H1 (cell line): ENCODE data around the gene DGKA. TPM values are rescaled to one million over a fixed set of nuclear protein-coding genes. Genes with fewer than 3 reads are reported as not detected.

Experiments
- CTCF ChIA-PET: fragments of 300-600 bp; sonication (Branson Sonifier 250); formaldehyde crosslinking; loops from one replicate; lab custom pipeline; 2021; ENCODE audit not compliant: partially characterized antibody; lab: Charles Lee
- POLR2A ChIA-PET: fragments of 300-600 bp; sonication (Branson Sonifier 250); formaldehyde crosslinking; loops from one replicate; lab custom pipeline; 2021; ENCODE audit warnings: inconsistent platforms; ENCODE audit not compliant: partially characterized antibody; lab: Charles Lee
- DNase-seq, 2 experiments: peaks; one replicate each; pipeline versions ENCODE4 v3.0.0 to v3.0.0-alpha.2; 2010 to 2022; ENCODE audit warnings: low spot score in 2 of 2, low read depth in 1 of 2, mixed read lengths in 1 of 2
- FAIRE-seq: peaks from 2 replicates; lab custom pipeline; 2011; peaks lifted over from hg19 to GRCh38; lab: Jason Lieb, UNC
- H2AFZ ChIP-seq: 2 replicates; pipeline ENCODE4 v1.8.1; 2012; ENCODE audit warnings: low read length, inconsistent platforms
- H2AK5ac ChIP-seq: 2 replicates; pipeline ENCODE4 v1.6.1; 2013; ENCODE audit warnings: low read depth, low read length
- H2BK120ac ChIP-seq: replicated peaks from 2 replicates; pipeline ENCODE3; 2013; ENCODE audit warnings: low read depth, low read length, inconsistent platforms
- H2BK12ac ChIP-seq: 2 replicates; pipeline ENCODE4 v1.6.1; 2013; ENCODE audit warnings: low read depth, low read length
- H2BK15ac ChIP-seq: 2 replicates; pipeline ENCODE4 v1.6.1; 2013; ENCODE audit warnings: low read length
- H2BK20ac ChIP-seq: 2 replicates; pipeline ENCODE4 v1.6.1; 2013; ENCODE audit warnings: low read length
- H2BK5ac ChIP-seq: 2 replicates; pipeline ENCODE4 v1.6.1; 2013; ENCODE audit warnings: low read depth, low read length
- H3K14ac ChIP-seq: 2 replicates; pipeline ENCODE4 v1.6.1; 2013; ENCODE audit warnings: inconsistent platforms; ENCODE audit not compliant: insufficient read length
- H3K18ac ChIP-seq: 2 replicates; pipeline ENCODE4 v1.6.1; 2013; ENCODE audit warnings: low read length; ENCODE audit errors: extremely low read depth
- H3K23ac ChIP-seq: 2 replicates; pipeline ENCODE4 v1.6.1; 2013; ENCODE audit warnings: inconsistent platforms; ENCODE audit not compliant: insufficient read length
- H3K23me2 ChIP-seq: 2 replicates; pipeline ENCODE4 v1.6.1; 2013; ENCODE audit warnings: low read depth, low read length
- H3K27ac ChIP-seq: 2 replicates; pipeline ENCODE4 v1.6.1; 2011; ENCODE audit warnings: low read depth, low read length, inconsistent platforms
- H3K27me3 ChIP-seq, 4 experiments: replicated peaks in 1 of 4; 1 replicate in 1 of 4; 2 replicates in 3 of 4; pipeline versions ENCODE4 v1.6.1 to v1.8.1; 2011 to 2013; ENCODE audit warnings: low read length in 3 of 4, mild to moderate bottlenecking in 3 of 4, inconsistent platforms in 2 of 4, mixed read lengths in 2 of 4, moderate library complexity in 1 of 4; ENCODE audit not compliant: control insufficient read depth in 3 of 4, insufficient read depth in 3 of 4; ENCODE audit errors: extremely low read depth in 1 of 4
- H3K36me3 ChIP-seq, 4 experiments: 2 replicates each; pipeline versions ENCODE4 v1.6.1 to v1.8.1; 2011 to 2013; ENCODE audit warnings: mild to moderate bottlenecking in 4 of 4, low read length in 3 of 4, moderate library complexity in 2 of 4, control low read depth in 1 of 4, inconsistent platforms in 1 of 4; ENCODE audit not compliant: insufficient read depth in 4 of 4, control insufficient read depth in 2 of 4
- H3K4ac ChIP-seq: replicated peaks from 2 replicates; pipeline ENCODE3; 2013; ENCODE audit warnings: low read length, low read depth, mixed read lengths, inconsistent platforms; ENCODE audit not compliant: insufficient read length
- H3K4me1 ChIP-seq, 4 experiments: replicated peaks in 1 of 4; 1 replicate in 1 of 4; 2 replicates in 3 of 4; pipeline versions ENCODE4 v1.6.1 to v1.8.1; 2011 to 2013; ENCODE audit warnings: low read length in 3 of 4, inconsistent platforms in 2 of 4, mixed read lengths in 1 of 4; ENCODE audit not compliant: insufficient read depth in 4 of 4, control insufficient read depth in 3 of 4
- H3K4me2 ChIP-seq, 2 experiments: 2 replicates each; pipeline versions ENCODE4 v1.6.1 to v1.8.1; 2011 to 2013; ENCODE audit warnings: low read depth in 2 of 2, low read length in 2 of 2, control low read depth in 1 of 2, inconsistent platforms in 1 of 2, mild to moderate bottlenecking in 1 of 2; ENCODE audit not compliant: insufficient read depth in 1 of 2
- H3K4me3 ChIP-seq, 4 experiments: fragments of 200-600, 300-600 bp in 1 of 4; sonication (generic), shearing (Covaris generic), sonication (Bioruptor Twin) in 1 of 4; 2 replicates each; pipeline versions ENCODE4 v1.5.1 to v1.8.1; 2011 to 2016; ENCODE audit warnings: low read length in 4 of 4, low read depth in 3 of 4, control low read depth in 2 of 4, inconsistent platforms in 2 of 4, mild to moderate bottlenecking in 2 of 4, mixed read lengths in 1 of 4, moderate library complexity in 1 of 4; ENCODE audit not compliant: insufficient read depth in 2 of 4; ENCODE audit errors: extremely low read depth in 1 of 4
- H3K56ac ChIP-seq: replicated peaks from 2 replicates; pipeline ENCODE3; 2013; ENCODE audit warnings: low read depth, mild to moderate bottlenecking, mixed read lengths, low read length, inconsistent platforms; ENCODE audit not compliant: insufficient read length
- H3K79me1 ChIP-seq: 2 replicates; pipeline ENCODE4 v1.6.1; 2013; ENCODE audit warnings: low read depth, low read length, control low read depth
- H3K79me2 ChIP-seq, 2 experiments: 2 replicates each; pipeline versions ENCODE4 v1.6.1 to v1.8.1; 2012 to 2013; ENCODE audit warnings: low read length in 2 of 2, mild to moderate bottlenecking in 2 of 2, inconsistent platforms in 1 of 2; ENCODE audit not compliant: insufficient read depth in 2 of 2, control insufficient read depth in 1 of 2
- H3K9ac ChIP-seq, 4 experiments: replicated peaks in 1 of 4; 1 replicate in 1 of 4; 2 replicates in 3 of 4; pipeline versions ENCODE4 v1.6.1 to v1.8.1; 2011 to 2013; ENCODE audit warnings: low read depth in 3 of 4, low read length in 3 of 4, control low read depth in 2 of 4, mild to moderate bottlenecking in 2 of 4, moderate library complexity in 2 of 4, inconsistent platforms in 1 of 4; ENCODE audit errors: extremely low read depth in 1 of 4
- H3K9me3 ChIP-seq, 2 experiments: 2 replicates each; pipeline versions ENCODE4 v1.6.1 to v1.8.1; 2012 to 2013; ENCODE audit warnings: mild to moderate bottlenecking in 2 of 2, moderate library complexity in 2 of 2, control low read depth in 1 of 2, inconsistent platforms in 1 of 2, low read depth in 1 of 2, low read length in 1 of 2, mixed read lengths in 1 of 2; ENCODE audit not compliant: insufficient read depth in 2 of 2
- H4K20me1 ChIP-seq, 2 experiments: replicated peaks in 1 of 2; 2 replicates each; pipeline versions ENCODE3 to v1.8.1; 2011 to 2013; ENCODE audit warnings: inconsistent platforms in 2 of 2, low read length in 2 of 2, mild to moderate bottlenecking in 1 of 2; ENCODE audit not compliant: insufficient read depth in 2 of 2, control insufficient read depth in 1 of 2
- H4K5ac ChIP-seq: 2 replicates; pipeline ENCODE4 v1.6.1; 2013; ENCODE audit warnings: low read length, low read depth, mixed read lengths, inconsistent platforms; ENCODE audit not compliant: insufficient read length
- H4K8ac ChIP-seq: 2 replicates; pipeline ENCODE4 v1.8.0; 2013; ENCODE audit warnings: mild to moderate bottlenecking, moderate library complexity, low read length, inconsistent platforms; ENCODE audit not compliant: insufficient read depth; ENCODE audit errors: extremely low read depth
- H4K91ac ChIP-seq: replicated peaks from 2 replicates; pipeline ENCODE3; 2013; ENCODE audit warnings: low read length, mixed read lengths, inconsistent platforms; ENCODE audit not compliant: insufficient read length
- ASH2L ChIP-seq: fragments of 200-600, 300-600 bp; sonication (generic); IDR thresholded peaks from one replicate; pipeline ENCODE4 v1.7.1; 2017; ENCODE audit warnings: low read length
- BACH1 ChIP-seq: IDR thresholded peaks from 2 replicates; pipeline ENCODE4 v1.6.1; 2012; ENCODE audit warnings: low read length, improper control_type of control experiment
- BRCA1 ChIP-seq: IDR thresholded peaks from 2 replicates; pipeline ENCODE4 v1.6.1; 2012; ENCODE audit warnings: low read depth, low read length, improper control_type of control experiment
- CEBPB ChIP-seq: IDR thresholded peaks from 2 replicates; pipeline ENCODE4 v1.6.1; 2012; ENCODE audit warnings: low read depth, low read length
- EGR1 ChIP-seq: IDR thresholded peaks from 2 replicates; pipeline ENCODE4 v1.6.1; 2011; ENCODE audit warnings: low read depth, low read length, borderline replicate concordance
- GABPA ChIP-seq: IDR thresholded peaks from 2 replicates; pipeline ENCODE4 v1.6.1; 2011; ENCODE audit warnings: mild to moderate bottlenecking, low read length, moderate library complexity, borderline replicate concordance; ENCODE audit not compliant: insufficient read depth
- GTF2F1 ChIP-seq: IDR thresholded peaks from 2 replicates; pipeline ENCODE4 v1.6.1; 2012; ENCODE audit warnings: low read depth, low read length, improper control_type of control experiment, borderline replicate concordance
- JUN ChIP-seq: IDR thresholded peaks from 2 replicates; pipeline ENCODE4 v1.6.1; 2011; ENCODE audit warnings: low read depth, mild to moderate bottlenecking, improper control_type of control experiment, low read length
- RNF2 ChIP-seq: fragments of 200-900, 300-1000 bp; sonication (generic); IDR thresholded peaks from 2 replicates; pipeline ENCODE4 v1.7.1; 2016; ENCODE audit warnings: borderline replicate concordance, low read depth, mild to moderate bottlenecking, antibody characterized with exemption, low read length; ENCODE audit not compliant: poor library complexity, severe bottlenecking; ENCODE audit errors: missing control alignments
- SP1 ChIP-seq: IDR thresholded peaks from 2 replicates; pipeline ENCODE4 v1.6.1; 2011; ENCODE audit warnings: low read depth, low read length
- SRF ChIP-seq: IDR thresholded peaks from 2 replicates; pipeline ENCODE4 v1.6.1; 2011; ENCODE audit warnings: mild to moderate bottlenecking, low read depth, low read length, moderate library complexity
- SUZ12 ChIP-seq: fragments of 200-600 bp; sonication (generic); IDR thresholded peaks from 2 replicates; pipeline ENCODE4 v1.6.1; 2012; ENCODE audit warnings: mild to moderate bottlenecking, inconsistent platforms, low read length, moderate library complexity, mixed read lengths
- WGBS, 2 experiments: shearing (Covaris generic) in 1 of 2; methylation state at CpG; one replicate each; pipeline versions ENCODE4 v1.1.6 to v1.1.7; 2013 to 2015; ENCODE audit warnings: low lambda C conversion rate in 2 of 2, mixed read lengths in 2 of 2, inconsistent platforms in 1 of 2, low coverage in 1 of 2, missing lambda C conversion rate in 1 of 2; ENCODE audit not compliant: insufficient replicate concordance in 2 of 2, insufficient coverage in 1 of 2, insufficient read length in 1 of 2; ENCODE audit errors: extremely low coverage in 1 of 2, missing lambda C conversion rate in 1 of 2; 5-methylcytosine and 5-hydroxymethylcytosine counted together
- polyA plus RNA-seq, 7 experiments: library from polyadenylated mRNA; depleted of rRNA in 3 of 7; stranded (reverse) in 5 of 7; unstranded in 2 of 7; fragments of >200 nt in 5 of 7; fragments of 200-250 nt in 2 of 7; gene quantifications; 1 replicate in 5 of 7; 2 replicates in 1 of 7; 4 replicates in 1 of 7; pipeline versions ENCODE4 v1.2.1 to v1.2.3, GENCODE V29; 2011 to 2013; ENCODE audit warnings: missing spikeins in 2 of 7, mixed read lengths in 2 of 7
- total RNA-seq: library from RNA; stranded (reverse); fragmentation: NEBNext Ultra II Directional; extraction: Animal tissue kit (Norgen Biotek cat#: 25700); gene quantifications from 2 replicates; pipeline ENCODE4 v1.2.1, GENCODE V29; 2021
- TF ChIP-seq, protein P1 (sequence below): IDR thresholded peaks from 2 replicates; pipeline ENCODE4 v1.6.1; 2012; ENCODE audit warnings: low read length, inconsistent platforms

DGKA gene
- total and polyA plus RNA-seq, 2 of the 8 experiments (the other 6 are each of a cell fraction or from before 2014, with no cell fraction given): 15.9 to 18.0 TPM

DNA sequence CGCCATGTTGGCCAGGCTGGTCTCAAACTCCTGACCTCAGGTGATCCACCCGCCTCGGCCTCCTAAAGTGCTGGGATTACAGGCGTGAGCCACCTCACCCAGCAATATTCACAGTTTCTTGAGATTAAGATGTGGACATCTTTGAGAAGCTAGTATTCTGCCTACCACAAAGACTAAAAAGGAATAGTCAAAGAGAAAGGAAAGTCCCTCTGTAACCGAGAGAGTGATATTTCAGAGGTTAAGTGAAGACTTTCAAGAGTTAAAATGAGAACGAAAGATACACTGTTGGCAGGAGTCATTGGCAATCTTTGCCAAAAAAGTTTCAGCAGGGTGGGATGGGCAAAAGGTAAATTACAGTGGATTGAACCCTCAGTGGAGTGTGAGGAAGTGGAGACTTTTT lies 15.6 kb downstream of the DGKA start:
- WGBS, 2 experiments: 95% methylated on average over 6 of the region's 6 CpGs; no CpG with 5 or more reads in 1 of the 2 experiments
- FAIRE-seq (no peak), DNase-seq (no peak)
- no peaks in the 10 kb centered on the region for H4K20me1 ChIP-seq
- H2AK5ac ChIP-seq: no peak overlapping the region
- no peak overlapping the region for H3K14ac ChIP-seq
- no peaks in the 10 kb centered on the region; the same call in 1 of the 2 replicates for H3K23me2 ChIP-seq
- H3K79me1 ChIP-seq: no peaks in the 10 kb centered on the region
- no peak overlapping the region for H3K4me3 ChIP-seq
- no peak overlapping the region for H3K23ac ChIP-seq
- H2BK5ac ChIP-seq: no peak overlapping the region
- H2BK15ac ChIP-seq: no peak overlapping the region
- H3K4me2 ChIP-seq: no peak overlapping the region
- ChIA-PET POLR2A (interaction anchor here (1.6 kb wide), 1 partner anchor 9 kb away, joined by 4 read pairs; no protein-coding TSS in a partner anchor), CTCF (interaction anchor here (0.6 to 2.0 kb wide), 2 partner anchors 209 to 411 kb away, joined by 3 to 5 read pairs; no protein-coding TSS in a partner anchor)
- H2BK12ac ChIP-seq: no peak overlapping the region
- no peak overlapping the region for H3K27ac ChIP-seq
- no peak overlapping the region for H3K9ac ChIP-seq
- H2AFZ ChIP-seq: no peak overlapping the region
- H3K36me3 ChIP-seq: peaks cover 0 to under 1% (median under 1%) of the 10 kb centered on the region in 4 experiments; a peak in 3 of 8 replicates
- no peak overlapping the region for H2BK20ac ChIP-seq
- H3K27me3 ChIP-seq: no peaks in the 10 kb centered on the region
- H2BK120ac ChIP-seq: no peak overlapping the region
- no peak overlapping the region for H4K8ac ChIP-seq
- H3K56ac ChIP-seq: no peak overlapping the region
- H3K9me3 ChIP-seq: no peaks in the 10 kb centered on the region
- H3K4me1 ChIP-seq: no peaks in the 10 kb centered on the region
- H3K4ac ChIP-seq: no peak overlapping the region
- no peak overlapping the region for H4K5ac ChIP-seq
- no peaks in the 10 kb centered on the region for H3K79me2 ChIP-seq
- no peak overlapping the region for H4K91ac ChIP-seq
- H3K18ac ChIP-seq: no peak overlapping the region
- TF ChIP-seq JUN: no peak
- no peak for TF ChIP-seq GTF2F1
- no peak for TF ChIP-seq SP1
- TF ChIP-seq GABPA: no peak
- no peak for TF ChIP-seq ASH2L
- no peak for TF ChIP-seq BRCA1
- no peak for TF ChIP-seq SUZ12
- TF ChIP-seq BACH1: no peak
- no peak for TF ChIP-seq EGR1
- TF ChIP-seq CEBPB: no peak
- no peak for TF ChIP-seq RNF2
- no peak for TF ChIP-seq SRF
- TF ChIP-seq, protein P1, sequence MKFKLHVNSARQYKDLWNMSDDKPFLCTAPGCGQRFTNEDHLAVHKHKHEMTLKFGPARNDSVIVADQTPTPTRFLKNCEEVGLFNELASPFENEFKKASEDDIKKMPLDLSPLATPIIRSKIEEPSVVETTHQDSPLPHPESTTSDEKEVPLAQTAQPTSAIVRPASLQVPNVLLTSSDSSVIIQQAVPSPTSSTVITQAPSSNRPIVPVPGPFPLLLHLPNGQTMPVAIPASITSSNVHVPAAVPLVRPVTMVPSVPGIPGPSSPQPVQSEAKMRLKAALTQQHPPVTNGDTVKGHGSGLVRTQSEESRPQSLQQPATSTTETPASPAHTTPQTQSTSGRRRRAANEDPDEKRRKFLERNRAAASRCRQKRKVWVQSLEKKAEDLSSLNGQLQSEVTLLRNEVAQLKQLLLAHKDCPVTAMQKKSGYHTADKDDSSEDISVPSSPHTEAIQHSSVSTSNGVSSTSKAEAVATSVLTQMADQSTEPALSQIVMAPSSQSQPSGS: no peak
